ENCODE results near the gene HCCS.
"Not testable (repeated sequence)": the region's sequence is repeated elsewhere in the genome, so short reads cannot be mapped to it uniquely, and the experiment has no call there.

HCCS gene

DNA sequence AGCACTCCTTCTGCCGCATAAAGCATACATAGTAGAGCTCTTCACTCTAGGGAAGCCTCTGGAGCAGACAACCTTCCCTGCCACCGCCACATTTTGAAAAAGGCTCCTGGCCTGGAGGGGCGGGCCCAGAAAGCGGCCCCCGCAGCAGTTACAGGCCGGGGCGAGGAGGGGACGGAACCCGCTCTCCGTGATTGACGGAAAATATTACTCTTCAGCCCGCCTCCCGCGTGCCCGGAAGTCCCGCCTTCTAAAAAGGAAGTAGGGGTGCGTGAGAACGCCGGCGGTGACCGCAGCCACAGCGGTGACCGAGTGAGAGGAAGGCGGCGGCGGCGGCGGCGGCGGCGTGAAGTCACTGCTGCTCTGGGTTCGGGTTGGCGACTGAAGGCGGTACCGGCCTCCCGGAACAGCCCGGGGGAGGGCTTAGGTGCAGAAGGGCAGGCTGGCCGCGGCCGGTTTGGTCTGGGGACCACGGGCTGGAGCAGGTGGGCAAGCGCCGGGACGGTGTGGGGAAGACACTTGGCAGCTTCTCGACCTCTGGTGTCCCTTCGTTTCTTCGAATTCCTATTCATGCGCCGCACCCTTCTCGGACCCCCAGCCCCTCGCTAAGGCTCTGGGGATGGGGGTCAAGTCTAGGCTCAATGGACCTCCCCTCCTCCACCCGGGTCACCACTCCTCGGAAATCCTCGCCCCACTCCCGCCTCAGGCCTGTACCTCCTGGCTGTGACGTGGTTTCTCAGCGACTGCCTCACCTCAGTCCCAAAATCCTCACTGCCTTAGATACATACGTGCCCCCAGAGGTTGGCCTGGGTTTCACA is at the start of gene HCCS:
HCCS (plus strand) TSS at position 296 of the 815 bp plus-strand sequence. CDS start 729 bp downstream, outside the sequence.
- DNase-seq, result peak; percentile 71 to 80

DNA sequence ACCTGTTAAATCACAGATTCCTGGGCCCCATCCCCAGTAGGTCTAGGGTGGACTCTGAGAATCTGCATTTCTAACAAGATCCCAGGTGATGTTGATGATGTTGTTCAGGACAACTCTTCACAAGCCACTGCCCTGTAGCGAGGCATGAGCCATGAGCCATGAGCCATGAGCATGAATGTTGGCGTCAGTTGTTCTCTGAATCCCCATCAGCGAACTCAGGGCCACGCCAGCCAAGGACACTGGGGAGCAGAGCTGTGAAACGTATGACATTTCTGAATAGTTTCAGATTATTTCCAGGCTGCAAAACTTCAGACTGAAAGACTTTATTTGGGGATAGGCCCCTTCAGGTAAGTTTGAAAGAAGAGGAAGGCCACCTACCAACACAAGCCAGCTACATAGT is 46.9 kb upstream of the HCCS start:
- DNase-seq, result no peak

DNA sequence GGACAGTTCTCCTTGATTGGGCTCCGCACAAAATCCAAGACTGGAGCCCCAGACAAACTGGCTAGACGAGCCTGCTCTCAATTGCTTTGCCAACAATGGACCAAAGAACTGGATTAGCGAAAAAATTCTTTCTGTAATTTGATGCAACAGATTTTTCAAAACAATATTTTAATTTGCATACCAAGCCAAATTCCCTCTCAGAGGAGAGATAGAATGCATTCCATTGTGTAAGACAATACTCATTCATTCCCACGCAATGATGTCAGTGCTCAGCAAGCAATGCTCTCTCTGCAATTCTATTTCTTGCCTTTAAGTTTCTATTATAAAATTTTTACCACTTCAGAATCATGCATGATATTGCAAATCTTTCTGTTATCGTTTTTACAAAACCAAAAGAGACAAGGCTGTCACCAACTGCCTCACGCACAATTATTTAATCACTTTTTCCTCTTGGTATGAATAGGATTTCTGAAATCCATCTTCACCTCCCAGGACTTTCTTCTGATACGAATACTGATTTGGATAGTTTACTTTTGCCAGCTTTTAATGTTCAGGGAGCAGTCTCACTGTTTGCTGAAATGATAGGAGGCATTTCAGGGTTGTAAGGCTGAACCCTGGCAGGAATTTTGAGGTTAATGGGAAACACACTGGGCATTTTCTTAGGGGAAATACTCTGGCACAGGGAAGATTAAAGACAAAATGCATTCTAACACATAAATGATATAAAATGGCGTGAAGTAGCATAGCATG is 46.1 kb upstream of the HCCS start:
- DNase-seq, result no peak

DNA sequence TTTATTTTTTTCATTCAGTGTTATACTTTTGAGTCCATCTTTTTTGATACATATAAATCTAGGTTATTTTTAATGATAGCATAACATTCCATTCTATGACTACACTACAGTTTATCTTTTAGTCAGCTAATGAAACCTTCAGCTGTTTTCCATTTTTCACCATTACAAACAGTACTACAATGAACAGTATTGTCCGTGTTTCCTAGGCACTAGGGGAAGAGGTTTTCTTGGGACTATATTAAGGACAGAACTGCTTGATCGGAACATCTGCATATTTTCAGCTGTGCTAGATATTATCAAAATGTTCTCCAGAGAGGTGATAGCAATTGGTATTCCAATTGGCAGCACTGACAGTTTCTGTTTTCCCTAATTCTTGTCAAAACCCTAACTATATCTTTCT is 44.3 kb upstream of the HCCS start:
- DNase-seq, result no peak

DNA sequence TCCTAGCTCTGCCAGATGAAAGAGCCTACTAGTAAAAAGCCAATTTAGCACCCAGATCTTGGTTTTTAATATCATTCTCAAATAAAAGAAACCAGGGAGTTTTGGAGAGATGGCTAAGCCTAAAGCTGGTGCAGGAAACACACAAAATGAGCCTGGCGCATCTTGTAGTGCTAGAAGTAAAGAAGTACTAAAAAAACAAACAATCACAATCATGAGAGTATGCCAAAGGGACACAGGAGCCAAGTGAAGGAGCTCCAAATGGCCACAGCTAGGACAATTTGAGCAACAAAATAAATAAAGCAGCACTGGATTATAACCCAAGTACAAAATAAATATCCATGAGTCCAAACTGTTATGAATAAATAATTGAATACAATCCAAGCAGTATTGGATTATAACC is 37.8 kb upstream of the HCCS start:
- DNase-seq, result no peak

DNA sequence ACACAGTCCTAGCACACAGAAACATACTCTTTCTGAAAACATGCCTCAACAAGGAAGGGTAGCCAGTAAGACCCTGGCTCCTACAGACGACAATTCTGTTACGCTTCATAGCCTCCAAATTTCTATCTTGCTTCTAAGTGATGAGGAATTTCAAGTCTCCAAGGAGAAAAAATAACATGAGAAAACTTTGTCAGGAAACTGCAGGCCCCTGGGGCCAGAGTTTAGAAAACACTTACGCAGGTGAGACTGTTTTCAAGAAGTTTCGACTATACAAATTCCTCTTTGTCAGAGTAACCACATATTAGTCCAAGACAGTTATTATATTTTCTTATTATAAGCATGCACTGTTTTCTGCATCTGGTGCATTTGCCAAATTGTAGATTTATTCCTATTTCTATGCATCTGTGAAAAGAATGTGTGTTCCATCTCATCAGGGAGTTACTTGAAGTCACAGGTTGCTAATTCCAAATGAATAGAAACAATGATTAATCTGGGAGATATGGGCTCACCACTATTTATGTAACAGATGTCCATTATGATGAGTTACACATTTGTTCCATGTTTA is 30.3 kb upstream of the HCCS start:
- DNase-seq, result no peak

DNA sequence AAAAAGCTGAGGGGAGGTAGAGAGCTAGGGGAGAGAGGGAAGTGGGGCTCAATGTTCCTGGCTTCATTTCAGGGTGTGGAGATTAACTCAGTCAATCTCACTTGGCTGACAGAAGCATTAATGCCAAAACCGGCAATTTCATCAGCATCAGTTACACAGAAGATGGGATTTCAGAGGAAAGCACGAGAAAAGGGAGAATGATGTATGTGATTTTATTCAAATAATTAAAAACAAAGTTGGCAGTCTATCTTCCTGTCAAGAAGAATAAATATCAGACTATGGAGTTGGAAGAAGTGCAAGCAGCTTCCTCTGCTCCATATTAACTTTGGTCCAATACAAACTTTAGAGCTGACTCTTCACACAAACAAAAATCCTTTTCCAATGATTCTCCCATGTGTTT is 29.6 kb upstream of the HCCS start:
- DNase-seq, result no peak

DNA sequence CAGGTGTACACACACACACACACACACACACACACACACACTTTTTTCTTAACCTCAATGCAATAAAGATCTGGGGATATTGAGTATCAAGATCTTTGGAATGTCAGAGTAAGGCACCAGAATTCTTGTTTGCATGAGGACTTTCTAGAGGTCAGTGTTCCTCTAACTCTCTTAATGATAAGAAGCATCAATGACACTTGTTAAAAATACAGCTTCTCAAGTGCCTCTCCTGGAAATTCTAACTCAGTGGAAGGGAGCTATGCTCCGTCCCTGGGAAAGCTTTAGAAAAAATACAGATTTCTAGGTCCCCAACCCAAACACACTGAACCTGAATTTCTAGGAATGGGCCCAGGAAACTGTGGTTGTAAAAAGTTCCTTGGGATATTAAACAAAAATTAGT is 25.8 kb upstream of the HCCS start:
- DNase-seq, result no peak

DNA sequence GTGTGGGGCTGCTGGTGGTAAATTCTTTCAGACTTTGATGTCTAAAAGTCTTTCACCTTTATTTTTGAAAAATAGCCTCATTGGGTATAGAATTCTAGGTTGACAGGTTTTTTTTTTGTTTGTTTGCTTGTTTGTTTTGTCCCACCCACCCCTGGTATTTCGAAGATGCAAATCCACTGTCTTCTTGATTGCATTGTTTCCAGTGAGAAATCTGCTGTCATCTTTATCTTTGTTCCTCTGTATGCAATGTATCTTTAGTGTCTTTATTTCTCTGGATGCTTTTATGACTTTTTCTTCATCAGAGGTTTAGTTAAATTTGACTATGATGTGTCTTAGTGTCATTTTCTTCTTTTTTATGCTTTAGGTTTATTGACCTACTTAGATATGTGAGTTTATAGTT is 21.3 kb upstream of the HCCS start:
- no peak for DNase-seq

DNA sequence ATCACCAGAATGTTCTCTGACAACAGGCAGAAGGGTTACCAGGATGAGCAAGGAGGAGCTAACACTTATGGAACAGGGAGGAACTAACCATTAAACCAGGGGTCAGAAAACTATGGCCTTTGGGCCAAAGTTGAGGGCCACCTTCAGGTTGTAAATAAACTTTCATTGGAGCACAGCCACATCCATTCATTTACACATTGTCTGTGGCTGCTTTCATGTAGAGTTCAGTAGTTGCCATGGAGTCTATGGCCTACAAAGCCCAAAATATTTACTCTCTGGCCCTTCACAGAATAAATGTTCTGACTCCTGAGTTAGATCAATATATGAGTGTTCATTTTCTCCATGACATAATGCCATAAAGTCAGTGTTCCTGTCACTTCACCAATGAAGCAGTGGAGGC is 13.2 kb upstream of the HCCS start:
- no peak for DNase-seq

DNA sequence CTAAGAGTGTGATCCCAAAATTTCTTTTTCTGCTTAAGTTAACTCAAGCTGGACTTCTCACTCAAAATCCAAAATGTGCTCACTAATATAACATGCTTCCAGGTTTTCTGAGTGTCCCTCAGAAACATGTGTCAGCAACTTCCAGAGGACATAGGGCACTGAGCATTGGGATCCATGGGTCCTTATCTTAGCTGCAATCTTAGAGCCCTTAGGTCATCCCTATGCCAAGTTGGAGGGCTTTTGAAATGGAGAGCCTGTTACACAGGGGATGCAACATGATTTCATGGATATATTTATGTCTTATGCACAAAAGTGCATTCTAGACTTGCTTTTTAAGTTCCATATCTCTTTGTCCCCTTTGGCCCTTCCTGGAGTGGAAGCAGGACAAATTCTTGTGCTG is 11.7 kb upstream of the HCCS start:
- DNase-seq, result no peak

DNA sequence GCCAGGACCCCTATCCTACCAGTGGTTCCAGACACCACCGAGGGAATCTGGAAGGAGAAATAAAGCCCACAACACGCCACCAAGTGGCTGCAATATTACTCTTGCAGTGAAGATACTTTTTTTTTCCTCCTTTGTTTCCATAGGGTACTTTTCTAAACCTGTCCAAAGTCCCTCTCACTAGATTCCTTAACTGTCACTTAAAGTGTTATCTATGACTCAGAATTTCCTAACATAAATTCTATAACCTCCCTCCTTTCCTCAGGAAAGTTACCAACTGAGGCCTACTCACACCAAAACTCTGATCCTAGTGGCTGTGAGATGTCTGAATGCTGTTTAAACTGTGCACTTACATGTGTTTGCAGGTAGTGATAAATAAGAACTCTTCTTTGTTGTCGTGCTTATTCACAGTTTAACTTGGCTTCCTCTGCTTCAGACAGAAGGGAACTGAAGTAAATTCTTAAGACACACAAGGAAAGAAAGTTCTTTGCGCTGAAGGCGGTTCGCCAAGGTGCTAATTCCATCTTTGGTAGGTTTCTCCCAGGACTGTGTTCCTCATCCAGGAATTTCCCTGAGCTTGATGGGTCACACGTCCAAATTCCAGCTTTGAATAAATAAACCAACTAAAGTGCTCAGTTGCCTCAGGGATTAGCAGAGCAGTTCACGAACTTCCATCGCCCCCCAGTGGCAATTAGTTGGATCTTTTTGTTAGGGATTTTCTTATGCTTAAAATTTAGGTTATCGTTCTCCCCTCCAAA is 10.7 kb upstream of the HCCS start:
- DNase-seq, result no peak

DNA sequence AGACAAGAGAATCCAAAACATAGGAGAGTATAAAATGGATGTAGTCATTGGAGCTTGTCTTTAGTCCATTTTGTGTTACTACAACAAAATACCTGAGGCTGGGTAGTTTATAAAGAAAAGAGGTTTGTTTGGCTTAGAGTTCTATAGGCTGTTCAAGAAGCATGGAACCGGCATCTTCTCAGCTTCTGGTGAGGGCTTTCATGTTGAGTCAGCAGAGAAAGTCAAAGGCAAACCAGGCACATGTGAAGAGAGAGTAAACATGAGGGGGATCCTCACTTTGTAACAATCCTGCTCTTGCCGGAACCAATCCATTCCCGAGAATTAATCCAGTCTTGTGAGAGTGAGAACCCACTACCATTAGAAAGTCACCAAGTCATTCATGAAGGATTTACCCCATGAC is 8.1 kb upstream of the HCCS start:
- no peak for DNase-seq

DNA sequence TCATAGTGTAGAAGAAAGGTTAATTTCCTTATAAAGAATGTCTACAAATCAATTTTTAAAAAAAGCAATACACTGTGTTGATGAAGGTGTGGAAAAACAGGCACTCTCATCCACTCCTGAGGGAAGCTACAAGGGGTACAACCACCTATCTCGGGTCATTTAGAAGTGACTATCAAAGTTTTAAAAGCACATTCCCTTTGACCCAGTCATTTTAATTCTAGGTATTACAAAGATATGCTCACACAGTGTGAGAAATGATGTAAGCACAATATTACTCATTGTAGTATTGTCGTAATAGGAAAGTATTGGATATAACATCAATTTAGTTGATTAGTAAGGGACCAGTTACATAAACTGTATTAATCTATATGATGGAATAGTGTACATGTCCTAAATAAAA is 7.4 kb upstream of the HCCS start:
- no peak for DNase-seq

DNA sequence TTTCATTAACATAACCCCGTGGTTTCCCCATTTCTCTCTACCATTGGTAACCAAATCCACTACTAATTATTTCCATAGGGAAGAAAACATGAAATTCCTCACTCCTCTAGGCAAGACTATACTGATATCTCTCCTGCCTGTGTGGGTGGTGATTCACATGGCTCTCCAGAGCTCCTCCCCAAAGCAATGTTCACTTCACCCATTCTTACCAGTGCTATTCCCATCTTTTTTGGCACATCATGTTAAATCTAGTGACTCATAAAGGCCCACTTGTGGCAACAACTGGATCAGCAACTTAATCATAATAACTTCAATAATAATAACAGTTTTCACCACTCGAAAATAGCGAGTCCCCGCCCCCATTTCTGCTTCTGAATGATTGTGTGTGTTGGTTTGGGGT is 6.1 kb upstream of the HCCS start:
- DNase-seq, result no peak

DNA sequence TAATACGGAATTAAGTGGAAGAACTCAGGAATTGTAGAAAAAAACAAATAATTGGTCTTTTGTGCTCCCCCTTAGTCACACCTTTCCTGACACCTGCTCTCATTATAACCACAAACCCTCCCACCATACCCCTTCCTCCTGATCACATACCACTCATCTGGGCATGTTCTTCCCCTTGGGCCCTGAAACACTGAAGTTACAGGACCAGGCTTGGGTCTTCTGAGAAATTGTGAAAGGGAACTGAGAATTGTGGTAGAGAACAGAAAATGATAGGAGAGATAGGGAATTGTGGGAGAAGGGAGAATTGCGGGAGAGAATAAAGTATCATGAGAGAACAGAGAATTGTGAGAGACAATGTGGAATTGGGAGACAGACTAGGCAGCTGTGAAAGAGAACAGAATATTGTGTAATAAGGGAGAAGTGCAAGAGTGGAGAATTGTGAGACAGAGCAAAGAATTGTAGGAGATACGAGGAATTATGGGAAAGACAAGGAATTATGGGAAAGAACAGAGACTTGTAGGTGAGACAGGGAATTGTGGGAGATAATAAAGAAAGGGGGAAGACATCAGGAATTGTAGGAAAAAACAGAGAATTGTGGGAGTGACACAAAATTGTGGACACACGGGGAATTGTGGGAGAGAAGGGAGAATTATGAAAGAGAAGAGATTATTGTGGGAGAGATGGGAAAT is 2.7 kb upstream of the HCCS start:
- DNase-seq, result no peak

DNA sequence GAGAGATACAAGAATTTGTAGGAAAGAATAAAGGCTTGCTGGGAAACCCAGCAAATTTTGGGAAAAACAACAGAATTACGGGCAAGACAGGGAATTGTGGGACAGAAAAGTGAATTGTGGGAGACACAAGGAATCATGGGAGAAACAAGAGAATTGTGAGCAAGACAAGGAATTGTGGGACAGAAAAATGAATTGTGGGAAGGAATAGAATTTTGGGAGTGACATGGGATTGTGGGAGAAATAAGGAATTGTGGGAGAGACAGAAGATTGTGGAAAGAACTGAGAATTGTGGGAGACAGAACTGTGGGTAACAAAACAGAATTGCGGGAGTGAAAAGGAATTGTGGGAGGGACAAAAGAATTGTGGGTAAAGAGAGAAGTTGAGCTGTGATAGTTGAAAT is 1.2 kb upstream of the HCCS start:
- DNase-seq, result no peak

DNA sequence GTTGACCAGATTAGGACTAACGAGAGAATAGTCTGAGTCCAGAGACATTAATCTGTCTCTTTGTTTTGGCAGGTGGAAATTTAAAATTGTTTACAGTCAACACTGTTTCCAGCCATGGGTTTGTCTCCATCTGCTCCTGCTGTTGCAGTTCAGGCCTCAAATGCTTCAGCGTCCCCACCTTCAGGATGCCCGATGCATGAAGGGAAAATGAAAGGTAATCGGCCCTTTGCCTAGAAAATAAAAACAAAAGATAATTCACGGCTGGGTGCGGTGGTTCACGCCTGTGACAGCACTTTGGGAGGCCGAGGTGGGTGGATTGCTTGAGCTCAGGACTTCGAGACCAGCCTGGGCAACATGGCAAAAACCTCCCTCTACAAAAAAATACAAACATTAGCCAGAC is 815 bp downstream of the HCCS start:
- no peak for DNase-seq

DNA sequence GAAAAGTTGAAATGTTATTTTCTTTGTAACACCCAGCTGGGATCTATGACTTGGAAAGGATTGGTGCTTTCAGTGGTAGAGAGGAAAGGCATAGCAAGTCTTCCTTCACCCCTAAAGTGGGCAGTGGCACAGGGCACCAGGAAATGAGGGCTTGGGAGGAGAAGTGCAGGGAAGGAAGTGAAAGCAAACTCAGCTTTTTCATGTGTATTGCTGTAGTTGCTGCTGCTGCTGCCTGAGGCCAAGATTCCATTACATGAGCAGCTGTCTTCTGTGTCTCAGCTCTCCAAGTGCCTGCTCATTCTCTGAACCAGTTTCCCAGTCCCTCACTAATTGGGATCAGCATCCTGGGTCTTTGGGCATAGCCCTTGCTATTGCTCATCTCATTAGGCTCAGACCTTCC is 2.6 kb downstream of the HCCS start:
- DNase-seq, result no peak

DNA sequence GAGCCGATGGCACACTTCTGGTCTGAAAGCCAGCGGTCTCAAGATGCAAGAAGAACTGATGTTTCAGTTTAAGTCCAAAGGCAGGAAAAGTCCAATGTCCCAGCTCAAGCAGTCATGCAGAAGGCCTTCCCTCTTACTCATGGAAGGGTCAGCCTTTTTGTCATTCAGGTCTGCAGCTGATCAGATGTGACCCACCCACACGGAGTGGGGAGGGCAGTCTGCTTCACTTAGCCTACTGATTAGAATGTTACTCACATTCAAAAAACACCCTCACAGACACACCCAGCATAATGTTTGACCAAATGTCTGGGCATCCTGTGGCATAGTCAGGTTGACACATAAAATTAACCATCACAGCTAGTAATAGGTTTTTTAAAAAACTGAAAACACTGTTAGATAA is 6.6 kb downstream of the HCCS start:
- no peak for DNase-seq

DNA sequence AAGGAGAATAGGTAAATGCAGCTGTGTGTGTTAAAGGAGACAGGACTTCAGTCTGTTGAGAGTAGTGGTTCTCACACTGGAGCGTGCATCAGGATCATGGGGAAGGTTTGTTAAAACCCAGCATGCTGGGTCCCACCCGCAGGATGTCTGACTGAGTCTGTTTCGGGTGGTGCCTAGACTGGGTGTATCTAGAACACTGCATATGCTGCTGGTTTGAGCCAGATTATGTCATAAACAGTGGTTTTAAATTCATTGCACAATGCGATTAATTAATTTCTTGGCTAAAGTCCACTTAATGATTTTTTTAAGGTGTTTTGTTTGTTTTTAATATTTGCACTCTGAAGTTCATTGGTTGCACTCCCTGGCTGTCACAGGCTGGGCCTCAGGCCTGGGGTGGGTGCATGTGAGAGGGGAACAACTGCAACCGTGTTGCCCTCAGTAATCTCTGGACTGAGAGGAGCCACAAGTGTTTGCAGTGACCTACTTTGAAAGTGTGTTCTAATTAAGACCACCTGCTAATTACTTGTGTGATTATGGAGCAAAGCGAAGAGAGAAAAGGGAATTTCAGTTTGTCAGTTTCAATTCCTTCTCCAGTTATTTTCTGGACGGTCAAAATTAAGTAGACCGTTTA is 8.3 kb downstream of the HCCS start:
- DNase-seq, result no peak

DNA sequence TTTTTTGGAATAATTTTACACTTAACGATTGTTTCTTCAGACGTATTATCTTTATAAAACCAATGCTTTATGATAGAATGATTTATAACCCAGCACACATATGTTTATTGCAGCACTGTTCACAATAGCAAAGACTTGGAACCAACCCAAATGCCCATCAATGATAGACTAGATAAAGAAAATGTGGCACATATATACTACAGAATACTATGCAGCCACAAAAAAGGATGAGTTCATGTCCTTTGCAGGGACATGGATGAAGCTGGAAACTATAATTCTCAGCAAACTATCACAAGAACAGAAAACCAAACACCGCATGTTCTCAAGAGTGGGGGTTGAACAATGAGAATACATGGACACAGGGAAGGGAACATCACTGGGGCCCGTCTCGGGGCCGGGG is 12.0 kb downstream of the HCCS start:
- DNase-seq, result not testable (repeated sequence)

Data from activated CD4-positive, alpha-beta T cell treated with anti-CD3 and anti-CD28 coated beads, Interleukin-2, amount 50 U/mL, for 48 hours (primary cell).